HG02588 (cell line): ENCODE data around the gene FAM180A.
"Not testable (repeated sequence)": the region's sequence is repeated elsewhere in the genome, so short reads cannot be mapped to it uniquely, and the experiment has no call there.

Experiments used
- ATAC-seq: cut with Tn5 transposase; IDR thresholded peaks from one replicate; pipeline ENCODE4 v1.9.1; 2021; ENCODE audit warnings: mild to moderate bottlenecking, moderate library complexity; ENCODE audit not compliant: unreplicated experiment

FAM180A gene

GRCh38 chr7:135748770-135749169 is at the start of gene FAM180A:
Gene FAM180A, minus strand, starts transcription at chr7:135748813. Its CDS starts 233 bp downstream, at chr7:135748580.
- no peak for ATAC-seq

GRCh38 chr7:135798095-135798494 is 49.5 kb upstream of the FAM180A start:
- no peak for ATAC-seq

GRCh38 chr7:135795846-135796570 is 47.4 kb upstream of the FAM180A start:
- no peak for ATAC-seq

GRCh38 chr7:135793841-135794240 is 45.2 kb upstream of the FAM180A start:
- ATAC-seq: no peak

GRCh38 chr7:135792866-135793265 is 44.3 kb upstream of the FAM180A start:
- ATAC-seq: no peak

GRCh38 chr7:135792363-135792668 is 43.7 kb upstream of the FAM180A start:
- no peak for ATAC-seq

GRCh38 chr7:135791543-135792362 is 43.1 kb upstream of the FAM180A start:
- ATAC-seq: no peak

- no peak for ATAC-seq
These were observed 41.9 kb upstream of the FAM180A start for GRCh38 chr7:135790371-135790977.

- no peak for ATAC-seq
These were observed 41.3 kb upstream of the FAM180A start for GRCh38 chr7:135789956-135790355.

- ATAC-seq: no peak
These were observed 40.8 kb upstream of the FAM180A start for GRCh38 chr7:135789431-135789830.

GRCh38 chr7:135786911-135787310 is 38.3 kb upstream of the FAM180A start:
- no peak for ATAC-seq

- no peak for ATAC-seq
These were observed 36.5 kb upstream of the FAM180A start for GRCh38 chr7:135785065-135785464.

- ATAC-seq: no peak
These were observed 35.4 kb upstream of the FAM180A start for GRCh38 chr7:135784013-135784412.

- no peak for ATAC-seq
These were observed 34.2 kb upstream of the FAM180A start for GRCh38 chr7:135782801-135783200.

GRCh38 chr7:135782377-135782776 is 33.8 kb upstream of the FAM180A start:
- no peak for ATAC-seq

- no peak for ATAC-seq
These were observed 29.2 kb upstream of the FAM180A start for GRCh38 chr7:135777626-135778398.

GRCh38 chr7:135775915-135776314 is 27.3 kb upstream of the FAM180A start:
- not testable (repeated sequence) for ATAC-seq

GRCh38 chr7:135775230-135775629 is 26.6 kb upstream of the FAM180A start:
- ATAC-seq: no peak

GRCh38 chr7:135774284-135774683 is 25.7 kb upstream of the FAM180A start:
- ATAC-seq: no peak

GRCh38 chr7:135773464-135773863 is 24.9 kb upstream of the FAM180A start:
- no peak for ATAC-seq

GRCh38 chr7:135772639-135773222 is 24.1 kb upstream of the FAM180A start:
- no peak for ATAC-seq
